ENCODE measurements around the gene CKB. TPM values are rescaled to one million over a fixed set of nuclear protein-coding genes. Genes with fewer than 3 reads are reported as not detected.

Gene CKB
- total RNA-seq, 4 donors from 2014 or later = 190 to 373 (median 266) TPM

DNA sequence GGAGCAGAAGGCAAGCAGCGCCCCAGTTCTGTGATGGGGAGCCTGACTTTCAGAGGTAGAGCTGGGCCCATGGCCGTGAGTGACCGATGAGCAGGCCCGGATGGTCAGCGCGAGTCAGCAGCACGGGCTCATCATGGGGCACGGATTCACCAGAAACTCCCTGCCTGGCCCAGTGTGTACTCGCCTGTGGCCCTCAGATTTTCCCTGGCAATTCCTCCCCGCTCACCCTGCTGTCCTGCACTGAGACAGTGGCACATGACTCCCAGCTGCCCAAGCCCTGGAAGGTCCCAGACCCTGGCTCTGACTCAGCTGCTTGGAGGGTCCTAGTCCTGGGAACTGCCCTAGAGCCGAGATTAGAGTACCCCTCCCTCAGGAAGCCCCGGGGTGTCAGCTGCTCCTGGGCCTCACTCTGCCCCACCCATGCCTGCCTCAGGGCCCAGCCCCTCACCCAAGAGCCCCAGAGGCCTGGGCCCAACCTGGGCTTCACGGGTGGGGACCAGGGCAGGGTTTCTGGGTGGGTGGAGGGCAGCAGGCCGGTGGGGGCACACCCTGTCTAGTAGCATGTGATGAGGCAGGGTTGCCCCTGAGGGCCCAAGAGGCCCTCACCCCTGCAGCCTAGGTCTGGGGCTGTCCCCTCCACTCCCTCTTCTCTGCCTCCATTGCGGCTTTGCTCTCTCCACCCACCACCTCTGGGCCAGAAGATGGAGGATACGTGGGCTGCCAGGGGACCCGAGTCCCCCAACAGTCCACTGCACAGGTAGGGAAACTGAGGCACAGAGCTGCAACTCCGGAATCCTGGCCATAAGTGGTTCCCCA lies 14.8 kb upstream of the CKB start:
- intact Hi-C loops (cut with DNase I) = no loop called here
- Histone ChIP-seq H3K4me1 (peaks cover 31 to 43% of the 10 kb centered on the region in 2 donors), H3K27me3 (no peaks in the 10 kb centered on the region), H3K4me3 (replicated peaks in 1 of 3) (no peak overlapping the region), H3K36me3 (no peaks in the 10 kb centered on the region), H3K9me3 (no peaks in the 10 kb centered on the region), H3K27ac (no peak overlapping the region)
- 81% methylated on average over 4 to 16 of the region's 18 CpGs for WGBS, 2 donors
- no peak for TF ChIP-seq POLR2A (IDR thresholded peaks at IDR 0.05)
- TF ChIP-seq, protein P1, sequence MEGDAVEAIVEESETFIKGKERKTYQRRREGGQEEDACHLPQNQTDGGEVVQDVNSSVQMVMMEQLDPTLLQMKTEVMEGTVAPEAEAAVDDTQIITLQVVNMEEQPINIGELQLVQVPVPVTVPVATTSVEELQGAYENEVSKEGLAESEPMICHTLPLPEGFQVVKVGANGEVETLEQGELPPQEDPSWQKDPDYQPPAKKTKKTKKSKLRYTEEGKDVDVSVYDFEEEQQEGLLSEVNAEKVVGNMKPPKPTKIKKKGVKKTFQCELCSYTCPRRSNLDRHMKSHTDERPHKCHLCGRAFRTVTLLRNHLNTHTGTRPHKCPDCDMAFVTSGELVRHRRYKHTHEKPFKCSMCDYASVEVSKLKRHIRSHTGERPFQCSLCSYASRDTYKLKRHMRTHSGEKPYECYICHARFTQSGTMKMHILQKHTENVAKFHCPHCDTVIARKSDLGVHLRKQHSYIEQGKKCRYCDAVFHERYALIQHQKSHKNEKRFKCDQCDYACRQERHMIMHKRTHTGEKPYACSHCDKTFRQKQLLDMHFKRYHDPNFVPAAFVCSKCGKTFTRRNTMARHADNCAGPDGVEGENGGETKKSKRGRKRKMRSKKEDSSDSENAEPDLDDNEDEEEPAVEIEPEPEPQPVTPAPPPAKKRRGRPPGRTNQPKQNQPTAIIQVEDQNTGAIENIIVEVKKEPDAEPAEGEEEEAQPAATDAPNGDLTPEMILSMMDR (IDR thresholded peaks at IDR 0.05) = no peak
- DNase-seq = no peak

DNA sequence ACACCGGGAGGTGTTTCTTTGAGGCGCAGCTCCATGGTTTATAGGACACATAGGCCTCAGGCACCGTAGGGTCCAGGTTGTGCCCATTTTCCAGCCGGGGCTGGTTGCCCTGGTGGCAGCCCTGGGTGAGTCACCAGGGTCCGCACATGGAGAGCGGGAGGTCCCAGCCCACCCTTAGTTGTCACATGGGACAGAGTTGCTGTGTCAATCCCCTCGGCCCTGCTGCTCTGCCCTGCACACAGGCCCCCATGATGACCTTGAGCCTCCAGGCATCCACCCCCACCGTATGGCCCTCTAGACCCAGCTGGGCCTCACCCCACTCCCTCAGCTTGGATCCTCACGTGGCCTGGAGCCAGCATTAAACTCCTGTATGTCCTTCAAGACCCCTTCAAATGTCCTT lies 14.1 kb upstream of the CKB start:
- WGBS, 2 donors = 71 to 90% methylated on average over 6 of the region's 9 CpGs
- H3K4me1 ChIP-seq = peaks cover 24 to 36% of the 10 kb centered on the region in 2 donors

DNA sequence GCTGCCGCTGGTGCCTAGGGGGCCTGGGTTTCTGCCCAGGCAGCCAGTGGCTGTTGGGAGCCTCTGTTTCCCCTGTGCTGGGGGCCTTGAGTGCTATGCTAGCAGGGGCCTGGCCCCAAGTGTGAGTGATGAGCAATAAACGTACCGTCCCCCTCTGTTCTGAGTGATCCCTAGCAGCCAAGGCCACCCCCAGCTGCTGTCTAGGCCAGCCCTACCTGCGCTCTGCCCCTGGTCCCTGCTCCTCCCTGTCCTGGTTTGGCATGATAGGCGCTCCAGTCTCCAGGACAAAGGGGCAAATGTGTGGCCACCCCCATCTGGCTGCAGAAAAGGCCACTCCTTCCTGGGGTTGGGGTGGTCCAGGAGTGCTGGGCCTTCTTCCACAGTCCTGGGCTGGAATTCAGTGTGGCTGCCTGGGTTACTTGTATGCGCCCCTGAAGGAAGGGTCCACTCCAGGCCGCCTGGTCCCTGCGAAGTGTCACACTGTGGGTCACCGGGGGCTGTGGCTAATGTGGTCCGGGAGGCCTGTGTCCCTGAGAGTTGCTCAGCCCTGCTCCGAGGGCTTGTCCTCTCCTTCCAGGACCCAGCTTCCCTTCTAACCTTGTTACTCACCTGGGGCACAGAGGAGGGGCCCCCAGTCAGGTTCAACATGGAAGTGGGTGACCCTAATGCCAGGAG lies 13.4 kb upstream of the CKB start:
- H3K27me3 ChIP-seq = no peaks in the 10 kb centered on the region
- intact Hi-C loops (cut with DNase I) = no loop called here
- no peaks in the 10 kb centered on the region for H3K36me3 ChIP-seq
- no peaks in the 10 kb centered on the region for H3K9me3 ChIP-seq
- TF ChIP-seq POLR2A (IDR thresholded peaks at IDR 0.05) = no peak
- TF ChIP-seq, protein P1 (IDR thresholded peaks at IDR 0.05) = no peak
- H3K4me1 ChIP-seq = peaks cover 19 to 29% of the 10 kb centered on the region in 2 donors
- DNase-seq = no peak
- no peak overlapping the region for H3K4me3 ChIP-seq (replicated peaks in 1 of 3)
- WGBS, 2 donors = 80 to 86% methylated on average over 4 to 9 of the region's 11 CpGs
- H3K27ac ChIP-seq = no peak overlapping the region

More for the DNA sequence above, 14.1 kb upstream of the CKB start:
- TF ChIP-seq, protein P1 (IDR thresholded peaks at IDR 0.05) = no peak
- no peak for TF ChIP-seq POLR2A (IDR thresholded peaks at IDR 0.05)
- no peaks in the 10 kb centered on the region for H3K27me3 ChIP-seq
- intact Hi-C loops (cut with DNase I) = no loop called here
- no peak for DNase-seq
- no peaks in the 10 kb centered on the region for H3K36me3 ChIP-seq
- H3K4me3 ChIP-seq (replicated peaks in 1 of 3) = no peak overlapping the region
- H3K9me3 ChIP-seq = no peaks in the 10 kb centered on the region
- no peak overlapping the region for H3K27ac ChIP-seq

DNA sequence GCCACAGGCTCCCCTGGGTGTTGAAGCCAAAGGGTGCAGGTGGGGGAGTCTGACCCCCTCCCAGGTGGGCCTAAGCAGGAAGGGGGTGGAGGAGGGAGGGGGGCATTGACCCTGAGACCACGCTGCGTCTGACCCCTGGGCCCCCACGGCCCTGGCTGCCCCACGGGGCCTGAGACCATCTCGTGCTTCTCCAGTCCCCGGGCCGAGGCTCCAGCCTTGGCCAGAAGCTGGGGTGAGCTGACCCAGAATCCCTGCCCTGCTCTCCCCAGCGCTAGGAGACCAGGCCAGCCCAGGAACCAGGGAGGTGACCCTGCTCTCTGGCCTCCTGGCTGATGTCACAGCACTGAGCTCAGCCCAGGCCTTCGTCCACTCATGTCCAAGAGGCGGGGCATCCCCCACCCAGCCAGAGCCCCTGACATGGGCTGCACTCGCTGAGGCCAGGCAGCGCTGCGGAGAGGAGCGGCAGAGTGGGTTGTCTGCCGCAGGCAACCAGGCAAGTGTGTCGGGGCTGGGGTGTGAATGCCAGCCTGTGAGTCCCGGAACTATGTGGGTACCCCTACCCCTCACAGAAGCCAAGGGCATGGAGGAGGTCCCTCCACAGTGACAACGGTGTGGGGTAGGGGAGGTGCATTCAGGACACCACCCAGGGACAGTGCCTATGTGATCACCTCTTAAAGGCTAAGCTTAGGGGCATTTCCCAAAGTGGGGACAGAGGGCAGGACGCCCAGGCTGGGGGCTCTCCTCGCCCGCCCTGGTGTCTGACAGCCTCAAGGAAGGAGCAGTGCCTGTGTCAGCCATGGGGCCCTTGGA lies 12.7 kb upstream of the CKB start:
- H3K27ac ChIP-seq = no peak overlapping the region
- no peaks in the 10 kb centered on the region for H3K36me3 ChIP-seq
- no peaks in the 10 kb centered on the region for H3K27me3 ChIP-seq
- no peak for DNase-seq
- intact Hi-C loops (cut with DNase I) = no loop called here
- H3K4me1 ChIP-seq = peaks cover 11 to 26% of the 10 kb centered on the region in 2 donors
- TF ChIP-seq POLR2A (IDR thresholded peaks at IDR 0.05) = no peak
- TF ChIP-seq, protein P1 (IDR thresholded peaks at IDR 0.05) = no peak
- H3K9me3 ChIP-seq = no peaks in the 10 kb centered on the region
- WGBS, 2 donors = 88 to 89% methylated on average over 13 to 20 of the region's 21 CpGs
- H3K4me3 ChIP-seq (replicated peaks in 1 of 3) = no peak overlapping the region
